ENCODE data around the gene RPS3.

The RPS3 gene

GRCh38 chr11:75436806-75437205 lies 37.5 kb downstream of the RPS3 start:
- TF ChIP-seq, protein P1, sequence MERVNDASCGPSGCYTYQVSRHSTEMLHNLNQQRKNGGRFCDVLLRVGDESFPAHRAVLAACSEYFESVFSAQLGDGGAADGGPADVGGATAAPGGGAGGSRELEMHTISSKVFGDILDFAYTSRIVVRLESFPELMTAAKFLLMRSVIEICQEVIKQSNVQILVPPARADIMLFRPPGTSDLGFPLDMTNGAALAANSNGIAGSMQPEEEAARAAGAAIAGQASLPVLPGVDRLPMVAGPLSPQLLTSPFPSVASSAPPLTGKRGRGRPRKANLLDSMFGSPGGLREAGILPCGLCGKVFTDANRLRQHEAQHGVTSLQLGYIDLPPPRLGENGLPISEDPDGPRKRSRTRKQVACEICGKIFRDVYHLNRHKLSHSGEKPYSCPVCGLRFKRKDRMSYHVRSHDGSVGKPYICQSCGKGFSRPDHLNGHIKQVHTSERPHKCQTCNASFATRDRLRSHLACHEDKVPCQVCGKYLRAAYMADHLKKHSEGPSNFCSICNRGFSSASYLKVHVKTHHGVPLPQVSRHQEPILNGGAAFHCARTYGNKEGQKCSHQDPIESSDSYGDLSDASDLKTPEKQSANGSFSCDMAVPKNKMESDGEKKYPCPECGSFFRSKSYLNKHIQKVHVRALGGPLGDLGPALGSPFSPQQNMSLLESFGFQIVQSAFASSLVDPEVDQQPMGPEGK (CRISPR knock-in tag; IDR thresholded peaks at IDR 0.05; ENCODE audit: borderline replicate concordance), result no peak
- TF ChIP-seq ZNF565 (CRISPR knock-in tag; conservative IDR thresholded peaks at IDR 0.05; ENCODE audit: low read depth) (no peak), ZC3H10 (CRISPR knock-in tag; IDR thresholded peaks at IDR 0.05) (no peak), ZFP30 (CRISPR knock-in tag; IDR thresholded peaks at IDR 0.05) (no peak), ARNTL (CRISPR knock-in tag; IDR thresholded peaks at IDR 0.05; ENCODE audit: borderline replicate concordance, low read depth) (no peak), CSDC2 (CRISPR knock-in tag; IDR thresholded peaks at IDR 0.05) (no peak), CREB5 (CRISPR knock-in tag; IDR thresholded peaks at IDR 0.05; ENCODE audit: low read depth) (no peak)
- ATAC-seq, result no peak

- no peak for ATAC-seq
- TF ChIP-seq TSHZ2 (CRISPR knock-in tag; IDR thresholded peaks at IDR 0.05) (no peak), BACH2 (CRISPR knock-in tag; IDR thresholded peaks at IDR 0.05; ENCODE audit: borderline replicate concordance) (no peak), ISL1 (CRISPR knock-in tag; IDR thresholded peaks at IDR 0.05) (no peak), ZNF565 (CRISPR knock-in tag; conservative IDR thresholded peaks at IDR 0.05; ENCODE audit: low read depth) (no peak), ZNF8 (CRISPR knock-in tag; IDR thresholded peaks at IDR 0.05) (no peak), PPARA (CRISPR knock-in tag; IDR thresholded peaks at IDR 0.05; ENCODE audit: borderline replicate concordance) (no peak), TCF4 (CRISPR knock-in tag; IDR thresholded peaks at IDR 0.05; ENCODE audit: borderline replicate concordance) (no peak), ZC3H10 (CRISPR knock-in tag; IDR thresholded peaks at IDR 0.05) (no peak), ARNTL (CRISPR knock-in tag; IDR thresholded peaks at IDR 0.05; ENCODE audit: borderline replicate concordance, low read depth) (no peak), GLIS3 (CRISPR knock-in tag; IDR thresholded peaks at IDR 0.05) (no peak), ZNF70 (CRISPR knock-in tag; IDR thresholded peaks at IDR 0.05) (no peak), ZFP3 (CRISPR knock-in tag; IDR thresholded peaks at IDR 0.05) (no peak), CSDC2 (CRISPR knock-in tag; IDR thresholded peaks at IDR 0.05) (no peak), OSR1 (CRISPR knock-in tag; IDR thresholded peaks at IDR 0.05) (no peak)
Observed at GRCh38 chr11:75437966-75438659, 38.8 kb downstream of the RPS3 start.

DNA sequence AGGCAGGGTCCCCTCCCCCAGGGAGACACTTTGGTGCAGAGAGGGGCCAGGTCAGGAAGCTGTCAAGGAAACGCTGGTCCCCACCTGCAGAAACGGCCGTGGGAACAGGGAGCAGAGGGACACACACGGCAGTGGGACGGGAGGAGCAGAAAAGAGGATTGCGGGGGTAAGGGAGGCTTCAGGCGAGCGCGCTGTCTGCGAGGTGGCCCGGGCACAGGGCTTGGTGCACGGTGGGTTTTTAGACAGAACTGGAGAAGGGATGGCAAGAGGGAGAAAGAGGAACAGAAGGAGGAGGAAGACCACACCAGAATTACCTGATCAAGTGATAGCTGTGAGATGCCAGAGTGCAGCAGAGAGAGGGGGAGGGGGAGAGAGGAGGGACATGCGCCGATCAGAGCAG lies 39.7 kb downstream of the RPS3 start:
- TF ChIP-seq BACH2 (CRISPR knock-in tag; IDR thresholded peaks at IDR 0.05; ENCODE audit: borderline replicate concordance), result no peak
- TF ChIP-seq CREB5 (CRISPR knock-in tag; IDR thresholded peaks at IDR 0.05; ENCODE audit: low read depth), result no peak
- no peak for TF ChIP-seq ZC3H10 (CRISPR knock-in tag; IDR thresholded peaks at IDR 0.05)
- TF ChIP-seq, protein P1 (CRISPR knock-in tag; IDR thresholded peaks at IDR 0.05; ENCODE audit: borderline replicate concordance), result no peak
- no peak for TF ChIP-seq ZNF8 (CRISPR knock-in tag; IDR thresholded peaks at IDR 0.05)
- ATAC-seq, result no peak
